T-helper 2 cell (primary cell): ENCODE measurements around the gene TUBA3E.
"Not testable (repeated sequence)": the region's sequence is repeated elsewhere in the genome, so short reads cannot be mapped to it uniquely, and the experiment has no call there.

ENCODE experiments used
- DNase-seq, 5 experiments: peaks; one replicate each; pipeline versions ENCODE4 v3.0.0 to v3.0.0-alpha.2; 2012 to 2022

Gene TUBA3E

GRCh38 chr2:130142396-130143265 lies 55.6 kb downstream of the TUBA3E start:
- DNase-seq: not testable (repeated sequence)
